BLaER1 (cell line): ENCODE results near the gene HAPLN2.

Experiments used
- H3K27ac ChIP-seq: shearing (Covaris generic); formaldehyde crosslinking; 2 replicates; pipeline ENCODE4 v1.8.1; 2022
- H3K27me3 ChIP-seq: shearing (Covaris generic); formaldehyde crosslinking; 2 replicates; pipeline ENCODE4 v1.8.1; 2022
- H3K36me3 ChIP-seq: shearing (Covaris generic); formaldehyde crosslinking; 2 replicates; pipeline ENCODE4 v1.8.1; 2022
- H3K4me1 ChIP-seq: shearing (Covaris generic); formaldehyde crosslinking; 2 replicates; pipeline ENCODE4 v1.8.1; 2022
- H3K4me2 ChIP-seq: shearing (Covaris generic); formaldehyde crosslinking; 2 replicates; pipeline ENCODE4 v1.8.1; 2022
- H3K4me3 ChIP-seq: shearing (Covaris generic); formaldehyde crosslinking; 2 replicates; pipeline ENCODE4 v1.8.1; 2022
- H3K9ac ChIP-seq: shearing (Covaris generic); formaldehyde crosslinking; 2 replicates; pipeline ENCODE4 v1.8.1; 2022
- H3K9me3 ChIP-seq: shearing (Covaris generic); formaldehyde crosslinking; 2 replicates; pipeline ENCODE4 v1.8.1; 2022
- H4K20me1 ChIP-seq: shearing (Covaris generic); formaldehyde crosslinking; 2 replicates; pipeline ENCODE4 v1.8.1; 2022
- Cebpa-rat ChIP-seq: shearing (Covaris generic); IDR thresholded peaks from 2 replicates; pipeline ENCODE4 v1.8.1; 2022

Gene HAPLN2

GRCh38 chr1:156673387-156674121 is 54.3 kb downstream of the HAPLN2 start:
- Histone ChIP-seq H4K20me1 (no peaks in the 10 kb centered on the region), H3K27ac (no peak overlapping the region), H3K9ac (no peak overlapping the region), H3K4me1 (peaks cover 65% of the 10 kb centered on the region), H3K4me3 (no peak overlapping the region), H3K9me3 (no peaks in the 10 kb centered on the region), H3K4me2 (no peak overlapping the region), H3K36me3 (no peaks in the 10 kb centered on the region), H3K27me3 (peaks cover 53% of the 10 kb centered on the region)
- TF ChIP-seq Cebpa-rat: no peak
